Activated T-cell treated with anti-CD3 and anti-CD28 coated beads for 24 hours (primary cell): Measurements from ENCODE around the gene NFATC2IP.
"Not testable (repeated sequence)": the region's sequence is repeated elsewhere in the genome, so short reads cannot be mapped to it uniquely, and the experiment has no call there.

Source experiments
- DNase-seq: peaks from one replicate; pipeline ENCODE4 v3.0.0-alpha.2; 2020; ENCODE audit warnings: low read depth

NFATC2IP gene

DNA sequence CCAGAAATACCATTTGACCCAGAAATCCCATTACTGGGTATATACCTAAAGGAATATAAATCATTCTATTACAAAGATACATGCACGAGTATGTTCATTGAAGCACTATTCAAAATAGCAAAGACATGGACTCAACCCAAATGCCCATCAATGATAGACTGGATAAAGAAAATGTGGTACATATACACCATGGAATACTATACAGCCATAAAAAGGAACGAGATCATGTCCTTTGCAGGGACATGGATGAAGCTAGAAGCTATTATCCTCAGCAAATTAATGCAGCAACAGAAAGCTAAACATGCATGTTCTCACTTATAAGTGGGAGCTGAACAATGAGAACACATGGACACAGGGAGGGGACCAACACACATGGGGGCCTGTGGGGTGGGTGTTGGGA is 24.5 kb upstream of the NFATC2IP start:
- not testable (repeated sequence) for DNase-seq

DNA sequence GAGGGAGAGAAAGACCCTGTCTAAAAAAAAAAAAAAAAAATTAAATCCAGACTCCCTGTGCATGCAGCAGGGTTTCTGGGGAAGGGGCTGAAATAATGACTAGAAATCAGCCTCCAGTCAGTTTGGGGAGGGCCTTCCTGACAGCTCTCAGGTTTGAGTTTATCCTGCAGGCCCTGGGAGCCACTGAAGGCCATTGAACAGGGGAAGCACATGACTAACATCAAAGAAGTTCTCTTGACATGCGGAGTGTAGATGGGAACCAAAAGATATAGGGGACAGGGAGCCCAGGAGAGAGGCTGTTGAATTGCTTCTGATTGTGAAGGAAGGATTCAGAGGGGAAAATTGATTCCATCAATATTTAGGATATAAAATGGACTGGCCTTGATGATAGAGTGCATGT is 22.9 kb upstream of the NFATC2IP start:
- no peak for DNase-seq

DNA sequence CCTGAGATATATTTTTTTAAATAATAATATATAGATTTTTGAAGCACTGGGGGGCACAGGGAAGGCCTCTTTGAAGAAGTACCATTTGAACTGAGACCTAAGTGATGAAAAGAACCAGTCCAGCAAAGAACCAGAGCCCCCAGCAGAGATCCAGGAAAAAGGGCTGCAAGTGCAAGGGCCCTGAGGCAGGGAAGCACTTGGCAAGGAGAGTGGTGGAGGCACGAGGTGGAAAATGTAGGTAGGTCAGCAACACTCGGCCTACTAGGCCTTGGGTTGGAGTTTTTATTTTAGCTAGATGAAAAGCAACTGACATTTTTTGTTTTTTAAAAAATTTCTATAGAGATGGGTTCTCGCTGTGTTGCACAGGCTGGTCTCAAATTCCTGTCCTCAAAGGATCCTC is 20.5 kb upstream of the NFATC2IP start:
- DNase-seq, result no peak

DNA sequence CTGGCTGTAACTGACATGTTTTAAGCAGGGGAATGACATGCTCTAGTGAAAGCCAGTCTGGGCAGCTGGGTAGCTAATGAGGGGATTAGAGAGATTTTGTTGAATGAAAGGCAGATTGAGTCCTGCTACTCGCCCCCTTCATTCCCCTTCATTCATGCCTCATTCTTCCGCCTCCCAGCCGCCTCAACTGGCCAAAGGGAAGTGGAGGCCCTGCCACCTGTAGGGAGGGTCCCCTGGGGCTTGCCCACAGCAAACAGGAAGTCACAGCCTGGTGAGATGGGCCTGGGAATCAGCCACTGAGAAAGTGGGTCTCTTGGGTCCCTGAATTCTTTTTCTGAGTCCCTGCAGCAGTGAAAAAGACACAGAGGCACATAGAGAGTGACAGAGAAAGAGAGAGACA is 20.1 kb upstream of the NFATC2IP start:
- no peak for DNase-seq

DNA sequence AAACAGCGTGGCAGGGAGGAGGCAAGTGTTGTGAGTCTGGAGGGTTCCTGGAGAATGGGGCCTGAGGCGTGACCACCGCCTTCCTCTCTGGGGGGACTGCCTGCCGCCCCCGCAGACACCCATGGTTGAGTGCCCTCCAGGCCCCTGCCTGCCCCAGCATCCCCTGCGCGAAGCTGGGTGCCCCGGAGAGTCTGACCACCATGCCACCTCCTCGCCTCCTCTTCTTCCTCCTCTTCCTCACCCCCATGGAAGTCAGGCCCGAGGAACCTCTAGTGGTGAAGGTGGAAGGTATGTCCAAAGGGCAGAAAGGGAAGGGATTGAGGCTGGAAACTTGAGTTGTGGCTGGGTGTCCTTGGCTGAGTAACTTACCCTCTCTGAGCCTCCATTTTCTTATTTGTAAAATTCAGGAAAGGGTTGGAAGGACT is 18.9 kb upstream of the NFATC2IP start, which contains the start of gene CD19:
Gene CD19 (plus strand): TSS at position 171 of the 425 bp plus-strand sequence. CDS start 30 bp downstream, at position 201.
- no peak for DNase-seq

DNA sequence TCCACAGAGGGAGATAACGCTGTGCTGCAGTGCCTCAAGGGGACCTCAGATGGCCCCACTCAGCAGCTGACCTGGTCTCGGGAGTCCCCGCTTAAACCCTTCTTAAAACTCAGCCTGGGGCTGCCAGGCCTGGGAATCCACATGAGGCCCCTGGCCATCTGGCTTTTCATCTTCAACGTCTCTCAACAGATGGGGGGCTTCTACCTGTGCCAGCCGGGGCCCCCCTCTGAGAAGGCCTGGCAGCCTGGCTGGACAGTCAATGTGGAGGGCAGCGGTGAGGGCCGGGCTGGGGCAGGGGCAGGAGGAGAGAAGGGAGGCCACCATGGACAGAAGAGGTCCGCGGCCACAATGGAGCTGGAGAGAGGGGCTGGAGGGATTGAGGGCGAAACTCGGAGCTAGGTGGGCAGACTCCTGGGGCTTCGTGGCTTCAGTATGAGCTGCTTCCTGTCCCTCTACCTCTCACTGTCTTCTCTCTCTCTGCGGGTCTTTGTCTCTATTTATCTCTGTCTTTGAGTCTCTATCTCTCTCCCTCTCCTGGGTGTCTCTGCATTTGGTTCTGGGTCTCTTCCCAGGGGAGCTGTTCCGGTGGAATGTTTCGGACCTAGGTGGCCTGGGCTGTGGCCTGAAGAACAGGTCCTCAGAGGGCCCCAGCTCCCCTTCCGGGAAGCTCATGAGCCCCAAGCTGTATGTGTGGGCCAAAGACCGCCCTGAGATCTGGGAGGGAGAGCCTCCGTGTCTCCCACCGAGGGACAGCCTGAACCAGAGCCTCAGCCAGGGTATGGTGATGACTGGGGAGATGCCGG is 18.2 kb upstream of the NFATC2IP start:
- DNase-seq, result no peak

DNA sequence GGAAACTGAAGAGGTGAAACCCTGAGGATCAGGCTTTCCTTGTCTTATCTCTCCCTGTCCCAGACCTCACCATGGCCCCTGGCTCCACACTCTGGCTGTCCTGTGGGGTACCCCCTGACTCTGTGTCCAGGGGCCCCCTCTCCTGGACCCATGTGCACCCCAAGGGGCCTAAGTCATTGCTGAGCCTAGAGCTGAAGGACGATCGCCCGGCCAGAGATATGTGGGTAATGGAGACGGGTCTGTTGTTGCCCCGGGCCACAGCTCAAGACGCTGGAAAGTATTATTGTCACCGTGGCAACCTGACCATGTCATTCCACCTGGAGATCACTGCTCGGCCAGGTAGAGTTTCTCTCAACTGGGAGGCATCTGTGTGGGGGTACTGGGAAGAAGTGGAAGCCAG is 17.6 kb upstream of the NFATC2IP start:
- DNase-seq, result no peak

DNA sequence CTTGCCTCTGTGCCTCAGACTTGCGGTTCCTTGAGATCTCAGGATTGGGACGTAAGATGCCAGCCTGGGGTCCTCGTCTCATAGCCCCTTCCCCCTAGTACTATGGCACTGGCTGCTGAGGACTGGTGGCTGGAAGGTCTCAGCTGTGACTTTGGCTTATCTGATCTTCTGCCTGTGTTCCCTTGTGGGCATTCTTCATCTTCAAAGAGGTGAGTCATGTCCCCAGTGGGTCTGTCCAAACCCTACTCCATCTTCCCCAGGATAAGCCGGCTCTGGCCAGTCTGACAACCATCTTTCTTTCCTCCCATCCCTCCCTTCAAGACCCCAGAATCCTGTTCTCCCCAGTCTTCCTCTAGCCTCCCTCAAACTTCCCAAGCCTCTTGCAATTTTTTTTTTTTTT is 15.4 kb upstream of the NFATC2IP start:
- no peak for DNase-seq

DNA sequence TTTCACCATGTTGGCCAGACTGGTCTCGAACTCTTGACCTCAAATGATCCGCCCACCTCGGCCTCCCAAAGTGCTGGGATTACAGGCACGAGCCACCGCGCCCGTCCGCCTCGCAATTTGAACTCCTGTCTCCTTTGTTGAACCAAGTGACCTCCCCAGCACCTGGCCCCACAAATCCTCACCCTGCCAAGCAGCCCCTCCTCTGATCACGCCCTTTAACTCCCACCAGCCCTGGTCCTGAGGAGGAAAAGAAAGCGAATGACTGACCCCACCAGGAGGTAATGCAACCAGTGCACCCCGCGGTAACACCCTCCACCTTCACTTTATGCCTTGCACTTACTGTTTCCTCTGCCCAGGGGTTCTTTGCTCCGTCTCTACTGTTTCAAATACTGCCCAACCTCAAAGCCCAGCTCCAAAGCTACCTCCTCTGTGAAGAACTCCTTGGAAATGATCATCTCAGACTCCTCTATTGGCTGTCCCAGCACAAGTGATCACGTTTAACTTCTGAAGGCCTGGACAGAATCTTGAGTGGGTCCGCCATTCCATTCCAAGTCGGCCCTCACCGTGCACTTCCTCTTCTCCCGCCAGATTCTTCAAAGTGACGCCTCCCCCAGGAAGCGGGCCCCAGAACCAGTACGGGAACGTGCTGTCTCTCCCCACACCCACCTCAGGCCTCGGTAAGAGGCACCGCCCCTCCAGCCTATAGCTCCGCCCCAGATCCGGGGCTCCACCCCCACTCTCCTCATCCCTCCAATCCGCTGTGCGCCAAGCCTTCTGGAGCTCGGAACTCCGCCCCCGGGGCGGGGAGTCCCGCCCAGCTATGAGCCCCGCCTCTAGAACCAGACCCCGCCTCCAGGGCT is 14.6 kb upstream of the NFATC2IP start:
- DNase-seq, result peak; percentile 84

DNA sequence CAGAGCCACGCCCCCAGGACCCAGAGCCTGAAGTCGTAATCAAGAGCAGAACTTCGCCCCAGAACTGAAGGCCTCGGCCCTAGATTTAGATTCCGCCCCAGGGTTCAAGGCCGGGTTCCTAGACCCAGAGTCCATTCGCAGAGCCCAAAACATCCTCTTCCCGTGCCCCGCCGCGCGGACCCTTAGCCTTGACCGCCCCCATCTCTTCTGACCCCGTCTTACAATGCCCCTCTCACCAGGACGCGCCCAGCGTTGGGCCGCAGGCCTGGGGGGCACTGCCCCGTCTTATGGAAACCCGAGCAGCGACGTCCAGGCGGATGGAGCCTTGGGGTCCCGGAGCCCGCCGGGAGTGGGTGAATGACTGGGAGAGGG is 14.0 kb upstream of the NFATC2IP start:
- no peak for DNase-seq

DNA sequence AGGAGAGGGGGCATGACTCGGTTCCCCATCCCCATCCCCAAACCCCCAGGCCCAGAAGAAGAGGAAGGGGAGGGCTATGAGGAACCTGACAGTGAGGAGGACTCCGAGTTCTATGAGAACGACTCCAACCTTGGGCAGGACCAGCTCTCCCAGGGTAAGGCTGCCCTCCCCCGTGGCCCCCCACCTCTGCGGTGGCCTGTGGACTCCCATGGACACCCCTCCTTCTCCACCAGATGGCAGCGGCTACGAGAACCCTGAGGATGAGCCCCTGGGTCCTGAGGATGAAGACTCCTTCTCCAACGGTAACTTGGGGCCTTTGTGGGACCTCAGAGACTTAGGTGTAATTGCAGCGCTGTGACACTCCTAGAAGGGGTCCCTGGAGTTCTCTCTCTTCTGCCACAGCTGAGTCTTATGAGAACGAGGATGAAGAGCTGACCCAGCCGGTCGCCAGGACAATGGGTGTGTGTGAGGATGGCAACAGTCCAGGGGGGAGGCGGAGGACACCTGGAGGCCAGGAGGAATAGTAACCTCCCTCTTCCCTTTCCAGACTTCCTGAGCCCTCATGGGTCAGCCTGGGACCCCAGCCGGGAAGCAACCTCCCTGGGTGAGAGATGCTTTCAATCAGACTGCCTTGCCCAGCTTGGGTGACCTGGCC is 13.4 kb upstream of the NFATC2IP start:
- no peak for DNase-seq

DNA sequence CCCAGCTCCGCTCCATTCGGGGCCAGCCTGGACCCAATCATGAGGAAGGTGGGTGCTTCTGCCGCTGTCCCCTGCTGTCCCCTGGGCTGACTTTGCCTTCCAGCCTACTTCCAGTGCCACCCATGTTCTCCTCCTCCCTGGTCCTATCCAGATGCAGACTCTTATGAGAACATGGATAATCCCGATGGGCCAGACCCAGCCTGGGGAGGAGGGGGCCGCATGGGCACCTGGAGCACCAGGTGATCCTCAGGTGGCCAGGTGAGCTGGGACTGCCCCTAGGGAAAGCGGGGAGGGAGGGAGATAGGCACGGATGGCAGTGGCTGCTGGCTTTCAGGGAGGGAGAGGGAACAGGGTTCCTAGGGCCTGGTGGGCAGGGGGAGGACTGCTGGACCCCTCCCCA is 12.0 kb upstream of the NFATC2IP start:
- DNase-seq, result no peak

DNA sequence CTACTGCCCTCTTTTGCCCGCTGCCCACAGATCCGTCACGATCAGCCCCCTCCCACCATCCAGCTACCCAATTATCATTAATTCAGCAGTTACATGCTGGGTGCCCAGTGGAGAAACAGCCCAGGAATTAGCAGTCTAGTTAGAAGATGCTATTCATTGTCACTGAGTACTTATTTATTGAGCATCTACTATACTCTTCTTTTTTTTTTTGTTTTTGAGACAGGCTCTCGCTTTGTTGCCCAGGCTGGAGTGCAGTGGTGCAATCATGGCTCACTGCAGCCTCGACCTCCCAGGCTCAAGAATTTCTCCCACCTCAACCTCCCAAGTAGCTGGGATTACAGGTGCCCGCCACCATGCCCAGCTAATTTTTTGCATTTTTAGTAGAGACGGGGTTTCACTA is 10.9 kb upstream of the NFATC2IP start:
- DNase-seq, result not testable (repeated sequence)

DNA sequence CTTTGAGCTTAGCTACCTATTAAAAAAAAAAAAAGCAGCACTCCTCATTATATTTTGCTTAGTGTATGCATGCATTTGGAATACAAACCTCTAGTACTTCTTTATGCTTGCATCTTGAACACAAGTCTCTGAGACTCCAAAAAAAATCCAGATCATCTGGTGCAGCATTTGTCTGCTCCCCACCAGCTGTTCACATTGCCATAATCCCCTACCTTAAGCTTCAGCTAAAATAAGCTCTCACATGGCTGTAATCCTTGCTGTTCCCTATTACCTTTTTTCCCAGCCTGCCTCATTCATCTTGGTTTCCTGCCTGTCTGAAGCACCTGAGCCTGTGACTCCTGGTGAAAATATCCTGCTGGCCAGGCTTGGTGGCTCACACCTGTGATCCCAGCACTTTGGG is 7.5 kb upstream of the NFATC2IP start:
- no peak for DNase-seq

DNA sequence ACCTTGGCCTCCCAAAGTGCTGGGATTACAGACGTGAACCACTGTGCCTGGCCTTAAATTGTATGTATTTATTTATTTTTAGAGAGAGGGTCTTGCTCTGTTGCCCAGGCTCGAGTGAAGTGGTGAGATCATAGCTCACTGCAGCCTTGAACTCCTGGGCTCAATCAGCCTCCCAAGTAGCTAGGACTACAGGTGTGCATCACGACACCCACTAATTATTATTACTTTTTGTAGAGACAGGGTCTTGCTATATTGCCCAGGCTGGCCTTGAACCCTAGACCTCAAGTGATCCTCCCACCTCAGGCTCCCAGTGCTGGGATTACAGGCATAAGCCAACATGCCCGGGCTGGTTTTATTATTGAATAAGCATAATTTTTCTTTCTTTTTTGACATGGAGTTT is 4.1 kb upstream of the NFATC2IP start:
- DNase-seq, result no peak

DNA sequence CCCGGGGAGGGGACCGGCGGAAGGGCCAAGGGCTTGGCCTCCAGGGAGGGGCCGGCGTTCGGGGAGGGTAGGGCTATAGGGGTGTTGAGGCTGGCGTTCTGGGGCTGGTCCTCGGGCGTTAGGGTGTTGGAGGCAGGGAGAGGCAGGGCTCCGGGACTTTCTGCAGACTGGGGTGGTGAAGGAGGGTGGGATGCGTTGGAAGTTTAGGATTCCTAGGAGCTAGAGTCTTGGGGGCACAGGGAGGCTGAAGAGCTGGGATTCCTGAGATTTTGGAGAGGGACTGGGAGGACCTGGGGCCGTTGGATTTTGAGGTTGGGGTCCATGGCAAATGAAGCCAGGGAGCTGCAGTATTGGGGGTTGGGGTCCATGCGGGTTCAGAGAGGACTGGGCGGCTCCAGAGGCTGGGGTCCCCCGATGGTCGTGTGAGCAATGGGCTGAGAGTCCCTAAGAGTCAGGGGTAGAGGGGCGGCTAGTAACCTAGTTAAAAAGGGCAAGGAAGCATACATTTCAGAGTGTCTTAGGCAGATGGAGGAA is 740 bp downstream of the NFATC2IP start:
- no peak for DNase-seq

DNA sequence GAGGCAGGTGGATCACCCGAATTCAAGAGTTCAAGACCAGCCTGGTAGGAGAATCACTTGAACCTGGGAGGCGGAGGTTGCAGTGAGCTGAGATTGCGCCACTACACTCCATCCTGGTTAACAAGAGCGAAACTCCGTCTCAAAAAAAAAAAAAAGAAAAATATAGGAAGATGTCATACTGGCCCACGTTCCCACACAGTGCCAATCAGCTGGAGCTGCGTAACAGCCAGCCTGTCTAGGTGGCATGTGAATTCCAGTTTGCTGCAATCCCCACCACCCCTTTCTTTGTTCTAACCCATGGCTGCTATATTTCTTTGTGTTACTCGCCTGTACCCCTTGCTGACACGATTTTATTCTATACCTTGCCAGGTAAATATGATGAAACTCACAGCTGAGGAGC is 7.5 kb downstream of the NFATC2IP start:
- no peak for DNase-seq

DNA sequence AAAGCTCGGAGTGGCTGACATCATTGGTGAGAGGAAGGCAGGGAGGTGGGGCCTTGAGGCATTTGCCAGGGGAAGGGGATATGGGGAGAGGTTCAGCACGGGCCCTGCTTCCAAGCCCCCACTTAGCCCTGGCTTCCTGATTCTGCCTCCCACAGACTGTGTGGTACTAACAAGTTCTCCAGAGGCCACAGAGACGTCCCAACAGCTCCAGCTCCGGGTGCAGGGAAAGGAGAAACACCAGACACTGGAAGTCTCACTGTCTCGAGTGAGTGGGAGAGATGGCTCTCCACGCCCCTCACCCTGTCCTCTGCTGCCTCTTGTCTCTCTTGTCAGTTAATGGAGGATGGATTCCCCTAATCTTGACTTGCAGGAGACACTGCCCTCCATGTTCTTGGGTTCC is 8.1 kb downstream of the NFATC2IP start:
- DNase-seq, result no peak

DNA sequence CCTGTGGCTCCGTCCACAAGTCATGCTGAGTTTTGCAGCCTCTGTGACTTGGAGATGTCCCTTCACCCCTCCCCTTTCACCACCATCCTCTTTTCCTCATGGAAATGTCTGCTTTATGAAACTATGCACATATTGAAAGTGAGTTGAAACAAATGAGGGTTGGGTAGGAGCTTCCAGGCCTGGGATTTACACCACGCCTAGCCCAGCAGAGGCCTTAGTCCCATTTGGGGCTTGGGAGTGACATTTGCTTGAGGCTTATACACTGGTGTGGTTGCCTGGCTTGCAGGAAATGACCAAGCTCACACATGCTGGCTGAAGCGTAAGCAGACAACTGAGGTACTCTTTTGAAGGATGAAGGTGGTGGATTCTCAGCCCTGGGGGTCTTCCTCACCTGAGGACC is 13.3 kb downstream of the NFATC2IP start:
- DNase-seq, result no peak

DNA sequence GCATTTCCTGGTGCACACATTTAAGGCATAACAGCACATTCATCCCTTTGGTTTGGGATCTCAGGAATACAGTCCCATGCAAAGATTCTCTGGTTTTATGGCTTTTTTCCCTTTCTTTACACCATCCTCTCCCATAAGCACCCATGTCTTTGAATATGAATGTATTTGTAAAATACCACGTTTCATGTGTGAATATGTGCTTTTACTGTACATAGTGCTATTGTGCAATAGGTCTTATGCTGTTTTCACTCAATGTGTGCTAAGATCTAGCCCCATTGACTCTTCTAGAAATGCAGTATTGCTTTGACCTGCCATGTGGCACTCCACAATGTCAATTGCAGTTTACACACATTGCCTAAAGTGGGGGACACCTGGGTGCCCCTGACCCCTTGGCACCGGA is 13.8 kb downstream of the NFATC2IP start:
- DNase-seq, result no peak

DNA sequence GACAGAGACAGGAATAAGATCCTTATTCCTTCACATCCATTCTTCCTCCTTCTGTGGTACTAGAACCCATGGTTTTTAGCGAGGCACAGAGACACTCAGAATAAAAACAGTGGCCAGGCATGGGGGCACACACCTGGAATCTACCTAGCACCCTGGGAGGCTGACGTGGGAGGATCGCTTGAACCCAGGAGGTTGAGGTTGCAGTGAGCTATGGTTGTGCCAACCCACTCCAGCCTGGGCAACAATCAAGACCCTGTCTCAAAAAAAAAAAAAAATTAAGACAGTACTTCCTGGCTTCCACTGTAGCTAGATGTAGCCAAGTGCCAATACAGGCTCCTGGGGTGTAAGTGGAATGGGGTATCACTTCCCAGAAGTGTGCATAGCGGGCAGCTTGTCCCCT is 16.4 kb downstream of the NFATC2IP start:
- DNase-seq, result no peak

DNA sequence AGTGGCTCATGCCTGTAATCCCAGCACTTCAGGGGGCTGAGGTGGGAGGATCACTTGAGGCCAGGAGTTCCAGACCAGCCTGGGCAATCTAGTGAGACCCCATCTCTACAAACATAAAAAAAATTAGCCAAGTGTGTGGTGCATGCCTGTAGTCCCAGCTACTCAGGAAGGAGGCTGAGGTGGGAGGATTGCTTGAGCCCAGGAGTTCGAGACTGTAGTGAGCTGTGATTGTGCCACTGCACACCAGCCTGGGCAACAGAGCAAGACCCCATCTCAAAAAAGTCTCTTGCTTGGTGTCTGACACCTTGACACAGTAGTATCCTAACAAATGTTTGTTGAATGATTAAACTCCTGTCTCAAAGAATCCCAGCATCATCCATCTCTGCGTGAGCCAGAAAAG is 19.0 kb downstream of the NFATC2IP start:
- not testable (repeated sequence) for DNase-seq
